Mucosa of stomach (tissue), 1 donor: ENCODE data around the gene COBL.
"Not testable (repeated sequence)": the region's sequence is repeated elsewhere in the genome, so short reads cannot be mapped to it uniquely, and the experiment has no call there.

Experiments used
- H3K27me3 ChIP-seq: one replicate; pipeline ENCODE4 v1.7.0; 2013; ENCODE audit warnings: mild to moderate bottlenecking, low read length; ENCODE audit not compliant: control insufficient read depth, insufficient read depth
- H3K36me3 ChIP-seq: one replicate; pipeline ENCODE4 v1.7.0; 2013; ENCODE audit warnings: low read length; ENCODE audit not compliant: control insufficient read depth, insufficient read depth
- H3K4me1 ChIP-seq: one replicate; pipeline ENCODE4 v1.7.0; 2013; ENCODE audit warnings: mild to moderate bottlenecking, low read length; ENCODE audit not compliant: control insufficient read depth, insufficient read depth
- H3K4me3 ChIP-seq: one replicate; pipeline ENCODE4 v1.7.0; 2013; ENCODE audit warnings: low read length
- H3K9ac ChIP-seq: one replicate; pipeline ENCODE4 v1.7.0; 2013; ENCODE audit warnings: mild to moderate bottlenecking, low read length, moderate library complexity
- H3K9me3 ChIP-seq: one replicate; pipeline ENCODE4 v1.7.0; 2013; ENCODE audit warnings: mild to moderate bottlenecking, low read length, moderate library complexity; ENCODE audit not compliant: control insufficient read depth
- donor health status: Pancreatic carcinoma.

Gene COBL

DNA sequence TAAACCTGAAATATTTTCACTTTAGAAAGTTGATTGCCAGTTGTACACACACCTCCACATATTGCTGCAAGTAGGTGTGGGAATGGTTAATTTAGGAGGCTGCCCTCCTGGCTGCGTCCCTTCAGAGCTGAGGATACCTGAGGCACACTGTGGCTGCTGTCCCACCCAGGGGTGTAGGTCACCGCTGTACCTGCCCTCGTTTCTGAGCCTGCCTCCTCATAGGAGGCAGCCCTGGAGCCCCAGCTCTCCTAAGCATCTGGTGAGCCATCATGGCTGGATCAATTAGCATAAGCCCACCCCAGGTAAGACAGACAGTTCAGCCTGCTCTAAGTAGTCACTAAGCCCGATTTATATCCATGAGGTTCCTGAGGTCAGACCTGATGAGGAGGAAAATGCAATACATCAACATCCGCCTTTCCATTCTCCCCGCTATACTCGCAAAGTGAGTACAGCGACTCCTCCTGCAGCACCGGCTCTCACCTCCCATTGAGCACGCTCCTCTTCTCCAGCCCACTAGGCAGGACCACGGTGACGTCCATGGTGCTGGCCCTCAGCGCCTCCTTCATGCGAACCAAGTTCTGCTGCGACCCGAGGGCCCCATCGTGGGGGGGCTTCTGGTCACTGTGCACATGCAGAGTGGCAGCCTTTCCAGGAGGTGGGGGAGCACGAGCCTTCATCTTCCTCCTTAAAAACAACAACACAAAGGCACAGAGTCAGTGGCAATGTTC, 97.2 kb downstream of the COBL start:
- Histone ChIP-seq H3K27me3 (no peaks in the 10 kb centered on the region), H3K9me3 (no peaks in the 10 kb centered on the region), H3K36me3 (no peaks in the 10 kb centered on the region), H3K4me3 (no peak overlapping the region), H3K9ac (no peak overlapping the region), H3K4me1 (no peaks in the 10 kb centered on the region)

DNA sequence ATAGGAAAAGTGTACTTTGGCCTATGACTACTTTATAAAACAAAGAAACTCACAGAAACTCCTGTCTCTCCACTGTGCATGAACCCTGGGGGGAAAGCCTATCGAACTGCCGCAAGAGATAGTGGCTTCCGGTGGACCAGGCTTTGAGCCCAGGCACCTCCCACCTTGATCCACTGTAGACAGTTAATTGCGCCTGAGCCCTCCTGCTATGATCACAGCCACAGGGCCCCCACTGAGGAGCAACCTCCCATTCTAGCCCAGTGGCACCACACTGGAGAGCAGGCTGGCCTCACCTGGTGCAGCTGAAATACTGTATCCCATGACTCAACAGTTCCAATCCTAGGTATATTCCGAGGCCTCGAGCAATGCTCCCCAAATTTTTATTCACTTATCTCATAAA, 98.8 kb downstream of the COBL start:
- Histone ChIP-seq H3K4me3 (no peak overlapping the region), H3K27me3 (no peaks in the 10 kb centered on the region), H3K36me3 (no peaks in the 10 kb centered on the region), H3K9me3 (no peaks in the 10 kb centered on the region), H3K9ac (no peak overlapping the region), H3K4me1 (no peaks in the 10 kb centered on the region)

DNA sequence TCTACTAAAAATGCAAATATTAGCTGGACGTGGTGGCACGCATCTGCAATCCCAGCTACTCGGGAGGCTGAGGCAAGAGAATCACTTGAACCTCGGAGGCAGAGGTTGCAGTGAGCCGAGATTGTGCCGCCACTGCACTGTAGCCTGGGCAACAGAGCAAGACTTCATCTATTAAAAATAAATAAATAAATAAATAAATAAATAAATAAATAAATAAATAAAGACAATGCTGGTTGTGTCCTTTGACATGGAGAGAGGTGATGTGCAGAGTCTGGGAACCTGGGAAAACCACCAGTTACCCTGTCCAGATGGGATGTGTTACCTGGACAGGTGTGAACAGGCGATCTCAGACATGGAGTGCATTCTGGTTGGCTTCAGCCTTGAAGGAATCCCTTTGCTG, 102.5 kb downstream of the COBL start:
- Histone ChIP-seq H3K36me3 (no peaks in the 10 kb centered on the region), H3K9me3 (no peaks in the 10 kb centered on the region), H3K4me3 (no peak overlapping the region), H3K9ac (no peak overlapping the region), H3K27me3 (no peaks in the 10 kb centered on the region), H3K4me1 (no peaks in the 10 kb centered on the region)

DNA sequence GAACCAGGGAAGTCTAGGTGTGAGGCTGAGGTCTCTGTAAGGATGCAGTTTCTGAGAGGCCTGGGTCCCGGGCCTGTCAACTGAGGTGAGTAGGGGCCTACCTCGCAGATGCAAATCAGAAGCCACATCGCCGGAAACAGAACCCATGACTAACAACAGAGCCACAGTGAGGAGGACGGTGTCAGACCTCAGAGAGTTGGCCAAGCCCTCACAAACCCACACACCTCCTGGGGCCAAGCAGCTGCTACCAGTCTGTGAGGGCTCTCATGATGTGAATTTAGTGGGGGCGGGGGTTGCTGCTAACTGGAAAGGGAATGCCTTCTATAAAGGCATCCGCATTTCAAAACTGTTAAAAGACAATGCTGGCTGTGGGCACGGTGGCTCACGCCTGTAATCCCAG, 103.0 kb downstream of the COBL start:
- Histone ChIP-seq H3K9ac (no peak overlapping the region), H3K9me3 (no peaks in the 10 kb centered on the region), H3K36me3 (no peaks in the 10 kb centered on the region), H3K4me3 (no peak overlapping the region), H3K27me3 (no peaks in the 10 kb centered on the region), H3K4me1 (no peaks in the 10 kb centered on the region)

DNA sequence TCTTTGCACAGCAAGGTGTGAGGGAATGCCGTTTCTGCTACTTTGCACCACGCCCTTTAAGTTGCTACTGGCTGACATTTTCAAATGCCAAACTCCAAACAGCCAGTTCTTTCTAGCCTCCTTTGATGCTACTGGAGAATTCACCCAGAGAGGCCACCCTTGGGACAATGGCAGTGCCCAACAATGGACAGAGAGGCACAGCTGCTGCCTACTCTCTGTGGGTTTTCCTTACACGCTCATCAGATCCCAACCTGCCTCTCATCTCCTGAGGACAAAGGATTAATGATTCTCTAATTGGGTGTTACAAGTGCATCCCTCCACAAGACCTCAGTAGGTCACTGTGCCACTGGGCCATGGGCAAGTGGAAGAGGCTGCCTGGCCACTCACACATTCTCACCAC, 105.8 kb downstream of the COBL start:
- no peak overlapping the region for H3K9ac ChIP-seq
- H3K4me1 ChIP-seq: no peaks in the 10 kb centered on the region
- no peaks in the 10 kb centered on the region for H3K9me3 ChIP-seq
- H3K27me3 ChIP-seq: no peaks in the 10 kb centered on the region
- H3K36me3 ChIP-seq: no peaks in the 10 kb centered on the region
- H3K4me3 ChIP-seq: no peak overlapping the region

DNA sequence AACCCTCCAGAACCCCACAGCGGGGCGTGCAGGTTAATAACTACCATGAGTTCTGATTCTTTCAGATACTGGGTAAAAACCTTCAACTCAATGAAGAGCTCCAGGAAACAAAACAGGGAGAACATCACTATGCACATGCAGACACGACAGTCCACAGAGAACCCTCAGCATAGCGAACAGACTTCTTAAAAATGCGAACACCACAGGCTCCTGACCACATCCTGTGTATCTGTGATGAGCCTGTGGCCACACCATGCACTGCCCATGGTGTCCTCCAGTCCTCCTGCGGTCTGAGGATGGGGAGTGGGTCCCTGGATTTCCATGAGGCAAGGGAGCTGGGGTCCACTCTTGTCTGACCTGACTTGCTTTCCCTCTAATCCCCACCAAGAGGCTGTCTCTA, 107.2 kb downstream of the COBL start:
- H3K4me3 ChIP-seq: no peak overlapping the region
- no peaks in the 10 kb centered on the region for H3K36me3 ChIP-seq
- no peaks in the 10 kb centered on the region for H3K9me3 ChIP-seq
- H3K4me1 ChIP-seq: no peaks in the 10 kb centered on the region
- no peak overlapping the region for H3K9ac ChIP-seq
- no peaks in the 10 kb centered on the region for H3K27me3 ChIP-seq

DNA sequence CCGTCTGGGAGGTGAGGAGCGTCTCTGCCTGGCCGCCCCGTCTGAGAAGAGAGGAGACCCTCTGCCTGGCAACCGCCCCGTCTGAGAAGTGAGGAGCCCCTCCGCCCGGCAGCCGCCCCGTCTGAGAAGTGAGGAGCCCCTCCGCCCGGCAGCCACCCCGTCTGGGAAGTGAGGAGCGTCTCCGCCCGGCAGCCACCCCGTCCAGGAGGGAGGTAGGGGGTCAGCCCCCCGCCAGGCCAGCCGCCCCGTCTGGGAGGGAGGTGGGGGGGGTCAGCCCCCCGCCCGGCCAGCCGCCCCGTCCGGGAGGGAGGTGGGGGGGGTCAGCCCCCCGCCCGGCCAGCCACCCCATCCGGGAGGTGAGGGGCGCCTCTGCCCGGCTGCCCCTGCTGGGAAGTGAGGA, 108.5 kb downstream of the COBL start:
- not testable (repeated sequence) for H3K9ac ChIP-seq, H3K36me3 ChIP-seq, H3K27me3 ChIP-seq, H3K4me1 ChIP-seq, H3K4me3 ChIP-seq, H3K9me3 ChIP-seq

DNA sequence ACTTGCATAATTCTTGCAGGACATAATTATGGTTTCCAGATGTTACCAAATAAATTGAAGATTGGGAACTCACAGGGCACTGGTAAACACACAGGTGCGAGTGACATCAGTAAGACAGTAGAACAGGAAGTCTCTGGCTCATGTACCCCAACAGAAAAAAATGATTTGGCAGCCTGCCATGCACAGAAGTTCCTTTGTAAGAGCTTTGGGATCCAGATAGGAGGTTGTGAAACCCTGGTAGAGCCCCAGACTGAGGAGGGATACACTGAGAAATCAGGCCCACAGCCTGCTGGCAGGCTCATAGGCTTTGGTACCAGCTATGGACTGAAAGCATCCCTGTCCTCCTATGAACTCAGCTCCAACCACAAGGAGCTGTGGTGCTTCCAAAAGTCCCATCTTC, 118.0 kb downstream of the COBL start:
- Histone ChIP-seq H3K36me3 (no peaks in the 10 kb centered on the region), H3K27me3 (no peaks in the 10 kb centered on the region), H3K9me3 (no peaks in the 10 kb centered on the region), H3K4me3 (no peak overlapping the region), H3K9ac (no peak overlapping the region), H3K4me1 (no peaks in the 10 kb centered on the region)

DNA sequence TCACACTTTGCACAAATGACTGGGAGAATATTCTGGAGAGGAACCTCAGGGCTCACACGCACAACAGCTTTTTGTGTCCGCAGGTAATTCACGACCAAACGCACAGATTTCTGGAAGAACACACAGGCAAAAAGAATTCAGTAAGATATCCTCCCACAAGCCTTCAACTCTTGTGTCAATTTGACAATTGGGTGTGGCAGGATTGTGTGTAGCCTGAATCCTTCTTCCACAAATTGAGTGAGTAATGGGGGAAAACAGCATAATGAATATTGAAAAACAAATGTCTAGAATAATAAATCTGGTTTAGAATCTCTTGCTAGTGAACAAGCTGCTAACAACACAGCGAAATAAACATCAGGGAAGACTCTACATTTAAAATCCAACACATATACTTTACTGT, 125.6 kb downstream of the COBL start:
- Histone ChIP-seq H3K4me3 (no peak overlapping the region), H3K27me3 (no peaks in the 10 kb centered on the region), H3K9ac (no peak overlapping the region), H3K36me3 (no peaks in the 10 kb centered on the region), H3K9me3 (no peaks in the 10 kb centered on the region), H3K4me1 (peaks cover 8% of the 10 kb centered on the region)

DNA sequence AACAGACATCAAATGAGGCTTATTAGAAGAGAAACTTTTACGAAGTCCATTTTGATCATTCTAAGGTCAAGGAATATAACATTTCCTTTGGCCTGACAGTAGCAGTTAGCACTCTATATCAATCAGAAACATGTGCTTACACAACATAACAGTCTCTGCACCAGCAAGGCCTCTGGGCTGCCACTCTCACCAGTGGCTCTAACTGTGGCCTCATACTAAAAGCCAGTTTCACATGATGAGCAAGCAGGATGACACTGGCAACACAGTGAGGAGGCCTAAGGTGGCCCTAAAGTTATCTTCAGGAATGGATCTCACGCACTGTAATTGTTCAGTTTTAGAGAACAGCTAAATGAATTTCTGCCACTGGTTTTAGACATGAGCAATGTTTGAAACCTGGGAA, 126.8 kb downstream of the COBL start:
- no peaks in the 10 kb centered on the region for H3K36me3 ChIP-seq
- no peak overlapping the region for H3K9ac ChIP-seq
- H3K4me1 ChIP-seq: peaks cover 8% of the 10 kb centered on the region
- no peaks in the 10 kb centered on the region for H3K9me3 ChIP-seq
- no peaks in the 10 kb centered on the region for H3K27me3 ChIP-seq
- H3K4me3 ChIP-seq: no peak overlapping the region

DNA sequence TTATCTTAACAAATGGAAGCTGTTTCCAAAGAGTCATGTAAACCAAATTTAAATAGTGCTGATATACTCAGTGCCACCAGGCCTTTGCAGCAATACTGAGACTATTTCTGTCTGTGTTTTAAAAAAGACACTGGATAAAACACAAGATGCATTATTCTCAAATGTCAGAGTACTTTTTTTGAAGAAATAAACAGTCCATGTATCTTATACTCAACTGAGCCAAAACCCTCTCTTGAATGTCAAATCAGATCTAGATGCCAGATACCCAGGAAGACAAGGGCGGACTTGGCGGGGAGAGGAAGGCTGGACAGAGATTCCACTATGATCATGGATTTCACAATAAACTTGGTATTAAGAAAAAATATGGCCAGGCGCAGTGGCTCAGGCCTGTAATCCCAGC, 127.6 kb downstream of the COBL start:
- no peak overlapping the region for H3K4me3 ChIP-seq
- H3K9ac ChIP-seq: no peak overlapping the region

DNA sequence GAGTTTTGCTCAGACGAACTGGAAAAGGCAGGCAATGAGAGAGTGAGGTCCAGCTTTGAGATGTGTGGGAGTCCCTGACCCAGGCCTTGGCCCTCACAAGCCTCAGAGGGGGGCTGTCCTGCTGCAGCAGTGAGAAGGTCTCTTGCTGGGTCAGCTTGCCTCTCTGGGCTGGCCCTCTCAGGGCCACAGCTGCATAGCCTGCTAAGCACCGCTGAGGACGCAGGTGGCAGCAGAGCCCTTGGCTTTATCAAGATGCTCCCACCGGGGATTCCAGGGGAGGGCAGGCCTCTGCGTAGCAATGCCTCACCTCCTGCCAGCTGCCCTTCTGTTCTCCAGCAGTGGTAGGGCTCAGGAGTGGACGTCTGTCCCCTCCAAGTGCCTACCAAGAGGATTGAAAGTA, 128.7 kb downstream of the COBL start:
- no peaks in the 10 kb centered on the region for H3K9me3 ChIP-seq
- H3K9ac ChIP-seq: no peak overlapping the region
- no peaks in the 10 kb centered on the region for H3K36me3 ChIP-seq
- H3K4me1 ChIP-seq: peaks cover 8% of the 10 kb centered on the region
- no peak overlapping the region for H3K4me3 ChIP-seq
- H3K27me3 ChIP-seq: no peaks in the 10 kb centered on the region

More for the DNA sequence above, 127.6 kb downstream of the COBL start:
- H3K4me1 ChIP-seq: peaks cover 8% of the 10 kb centered on the region
- H3K27me3 ChIP-seq: no peaks in the 10 kb centered on the region
- H3K36me3 ChIP-seq: no peaks in the 10 kb centered on the region
- H3K9me3 ChIP-seq: no peaks in the 10 kb centered on the region

DNA sequence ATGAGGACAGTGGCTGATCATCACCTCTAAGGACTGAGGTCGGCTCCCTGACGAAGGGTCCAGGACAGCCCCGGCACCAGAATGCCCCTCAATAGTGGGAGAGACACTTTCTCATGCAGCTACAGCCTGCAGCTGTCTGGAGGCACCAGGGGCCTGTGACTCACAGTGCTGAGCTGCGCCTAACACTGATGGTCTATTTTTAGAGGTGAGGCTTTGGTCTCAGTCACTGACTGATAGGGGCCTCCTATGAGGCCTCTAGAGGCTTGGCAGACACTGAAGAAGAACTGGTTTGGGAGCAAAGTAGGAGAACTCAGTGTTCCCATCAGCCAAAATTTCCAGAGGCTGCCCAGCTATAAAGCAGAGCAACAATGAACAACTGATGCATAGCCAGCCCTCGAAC, 130.1 kb downstream of the COBL start:
- Histone ChIP-seq H3K4me1 (peaks cover 8% of the 10 kb centered on the region), H3K9me3 (no peaks in the 10 kb centered on the region), H3K4me3 (no peak overlapping the region), H3K9ac (no peak overlapping the region), H3K36me3 (no peaks in the 10 kb centered on the region), H3K27me3 (no peaks in the 10 kb centered on the region)
